Left lung (tissue), 14 donors: ENCODE measurements around the gene CAV1. TPM values are rescaled to one million over a fixed set of nuclear protein-coding genes. Genes with fewer than 3 reads are reported as not detected.

ENCODE experiments used
- ATAC-seq: fragments of 200-7000 bp; cut with Tn5 transposase; one replicate; pipeline ENCODE4 v1.9.1; 2020; ENCODE audit warnings: moderate library complexity
- DNase-seq, 4 donors: peaks; one replicate each; pipeline ENCODE4 v3.0.0-alpha.2; 2013 to 2020
- H3K27ac ChIP-seq, 2 donors: fragments of 200-600 bp; sonication (generic) in 1 of 2; one replicate each; pipeline versions ENCODE4 v1.5.0 to v1.8.0; 2020 to 2021
- H3K27me3 ChIP-seq, 2 donors: fragments of 200-600 bp; sonication (generic) in 1 of 2; one replicate each; pipeline versions ENCODE4 v1.5.0 to v1.8.0; 2020 to 2021
- H3K36me3 ChIP-seq, 2 donors: fragments of 200-600 bp; sonication (generic) in 1 of 2; one replicate each; pipeline versions ENCODE4 v1.5.0 to v1.8.0; 2020 to 2021
- H3K4me1 ChIP-seq, 2 donors: fragments of 200-600 bp; one replicate each; pipeline ENCODE4 v1.8.0; 2021
- H3K4me3 ChIP-seq, 2 donors: fragments of 200-600 bp; sonication (generic) in 1 of 2; one replicate each; pipeline versions ENCODE4 v1.5.0 to v1.8.0; 2020 to 2021; ENCODE audit warnings: mild to moderate bottlenecking in 1 of 2
- H3K9me3 ChIP-seq, 2 donors: fragments of 200-600 bp; sonication (generic) in 1 of 2; one replicate each; pipeline versions ENCODE4 v1.5.0 to v1.8.0; 2020 to 2021
- CTCF ChIP-seq, 2 donors: fragments of 200-600 bp; sonication (generic) in 1 of 2; IDR thresholded peaks; one replicate each; pipeline versions ENCODE4 v1.5.0 to v1.8.0; 2021; ENCODE audit warnings: antibody characterized with exemption in 2 of 2
- intact Hi-C, 2 donors: fragments of 100-400 bp; cut with DNase I; formaldehyde crosslinking; loops; one replicate each; pipeline versions ENCODE4 v1.11.2 to v1.14.2; 2022
- long read RNA-seq, 12 donors: library from polyadenylated mRNA in 2 of 12; unstranded in 2 of 12; transcript quantifications; one replicate each; pipeline ENCODE4 v2.0.0 and lab custom pipeline, GENCODE V29; 2019 to 2026
- polyA plus RNA-seq, 6 donors: library from polyadenylated mRNA; unstranded; fragments of 120-200 nt; gene quantifications; one replicate each; pipeline ENCODE4 v1.2.1, GENCODE V29; 2013; ENCODE audit not compliant: insufficient read length in 6 of 6
- total RNA-seq, 2 donors: library from RNA; stranded (reverse); fragmentation: NEBNext Ultra II Directional; extraction: Animal tissue kit (Norgen Biotek cat#: 25700); gene quantifications; one replicate each; pipeline ENCODE4 v1.2.1, GENCODE V29; 2021
- donor health status: DM: no; HTN: yes; CAD: no.
- donor health status: DM: no; HTN: no; CAD: no.

CAV1 gene
- total RNA-seq = 100 to 1,000 TPM; 377 to 520 TPM
- polyA plus RNA-seq = 100 to 1,000 TPM; 332 to 426 (median 402) TPM
- long read RNA-seq, donor 1, transcript CAV1-202 (2 exons, 2,628 nt) = minor isoform, 72 of 225 reads
- long read RNA-seq, donor 1, transcript CAV1-206 (3 exons, 1,653 nt) = minor isoform, 13 of 225 reads
- long read RNA-seq, donor 1, transcript CAV1-201 (3 exons, 2,704 nt) = major isoform, 136 of 225 reads
- long read RNA-seq, donor 1, partial matches to known transcripts = 0 of 225 reads
- long read RNA-seq, donor 1, other reads (novel, unspliced or antisense) = 0 of 225 reads
- long read RNA-seq, donor 2, transcript CAV1-201 (3 exons, 2,704 nt) = major isoform, 98 of 148 reads
- long read RNA-seq, donor 2, transcript CAV1-202 (2 exons, 2,628 nt) = minor isoform, 42 of 148 reads
- long read RNA-seq, donor 2, partial matches to known transcripts = 0 of 148 reads
- long read RNA-seq, donor 2, other reads (novel, unspliced or antisense) = 0 of 148 reads
- long read RNA-seq, donor 3, transcript CAV1-201 (3 exons, 2,704 nt) = major isoform, 60 of 94 reads
- long read RNA-seq, donor 3, transcript CAV1-202 (2 exons, 2,628 nt) = minor isoform, 28 of 94 reads
- long read RNA-seq, donor 3, partial matches to known transcripts = 0 of 94 reads
- long read RNA-seq, donor 3, other reads (novel, unspliced or antisense) = 0 of 94 reads
- long read RNA-seq, donor 4, transcript CAV1-202 (2 exons, 2,628 nt) = major isoform, 290 of 556 reads
- long read RNA-seq, donor 4, transcript CAV1-203 (3 exons, 845 nt) = minor isoform, 13 of 556 reads
- long read RNA-seq, donor 4, transcript CAV1-201 (3 exons, 2,704 nt) = minor isoform, 113 of 556 reads
- long read RNA-seq, donor 4, transcript CAV1-206 (3 exons, 1,653 nt) = minor isoform, 102 of 556 reads
- long read RNA-seq, donor 4, partial matches to known transcripts = 15 of 556 reads
- long read RNA-seq, donor 4, other reads (novel, unspliced or antisense) = 22 of 556 reads
- long read RNA-seq, donor 5, transcript CAV1-202 (2 exons, 2,628 nt) = minor isoform, 41 of 151 reads
- long read RNA-seq, donor 5, transcript CAV1-206 (3 exons, 1,653 nt) = minor isoform, 11 of 151 reads
- long read RNA-seq, donor 5, transcript CAV1-201 (3 exons, 2,704 nt) = major isoform, 93 of 151 reads
- long read RNA-seq, donor 5, partial matches to known transcripts = 0 of 151 reads
- long read RNA-seq, donor 5, other reads (novel, unspliced or antisense) = 0 of 151 reads
- long read RNA-seq, donor 6, transcript CAV1-202 (2 exons, 2,628 nt) = minor isoform, 30 of 174 reads
- long read RNA-seq, donor 6, transcript CAV1-201 (3 exons, 2,704 nt) = major isoform, 80 of 174 reads
- long read RNA-seq, donor 6, transcript CAV1-206 (3 exons, 1,653 nt) = minor isoform, 11 of 174 reads
- long read RNA-seq, donor 6, partial matches to known transcripts = 46 of 174 reads
- long read RNA-seq, donor 6, other reads (novel, unspliced or antisense) = 0 of 174 reads
- long read RNA-seq, donor 7, transcript CAV1-201 (3 exons, 2,704 nt) = major isoform, 28 of 70 reads
- long read RNA-seq, donor 7, transcript CAV1-202 (2 exons, 2,628 nt) = minor isoform, 19 of 70 reads
- long read RNA-seq, donor 7, partial matches to known transcripts = 16 of 70 reads
- long read RNA-seq, donor 7, other reads (novel, unspliced or antisense) = 0 of 70 reads
- long read RNA-seq, donor 8, transcript CAV1-206 (3 exons, 1,653 nt) = minor isoform, 6 of 128 reads
- long read RNA-seq, donor 8, transcript CAV1-202 (2 exons, 2,628 nt) = minor isoform, 35 of 128 reads
- long read RNA-seq, donor 8, transcript CAV1-201 (3 exons, 2,704 nt) = major isoform, 37 of 128 reads
- long read RNA-seq, donor 8, partial matches to known transcripts = 47 of 128 reads
- long read RNA-seq, donor 8, other reads (novel, unspliced or antisense) = 0 of 128 reads
- long read RNA-seq, donor 9 = 0 reads
- long read RNA-seq, donor 10, transcript CAV1-201 (3 exons, 2,704 nt) = minor isoform, 76 of 281 reads
- long read RNA-seq, donor 10, transcript CAV1-202 (2 exons, 2,628 nt) = major isoform, 169 of 281 reads
- long read RNA-seq, donor 10, transcript CAV1-203 (3 exons, 845 nt) = minor isoform, 8 of 281 reads
- long read RNA-seq, donor 10, transcript CAV1-206 (3 exons, 1,653 nt) = minor isoform, 19 of 281 reads
- long read RNA-seq, donor 10, partial matches to known transcripts = 1 of 281 reads
- long read RNA-seq, donor 10, other reads (novel, unspliced or antisense) = 7 of 281 reads
- long read RNA-seq, donor 11, partial matches to known transcripts = 0 of 6 reads
- long read RNA-seq, donor 11, other reads (novel, unspliced or antisense) = 0 of 6 reads
- long read RNA-seq, donor 12, transcript CAV1-202 (2 exons, 2,628 nt) = minor isoform, 33 of 122 reads
- long read RNA-seq, donor 12, transcript CAV1-206 (3 exons, 1,653 nt) = minor isoform, 5 of 122 reads
- long read RNA-seq, donor 12, transcript CAV1-201 (3 exons, 2,704 nt) = major isoform, 62 of 122 reads
- long read RNA-seq, donor 12, partial matches to known transcripts = 20 of 122 reads
- long read RNA-seq, donor 12, other reads (novel, unspliced or antisense) = 0 of 122 reads

GRCh38 chr7:116524609-116525297, at the start of gene CAV1:
TSS of gene CAV1 (plus strand) at chr7:116525036. CDS start at chr7:116525063, 27 bp downstream.
- TF ChIP-seq CTCF (IDR thresholded peaks at IDR 0.05) = peak in 1 of 2 donors; percentile 20
- peaks cover 14 to 50% of the 10 kb centered on the region in 2 donors for H3K4me1 ChIP-seq
- H3K27me3 ChIP-seq = peaks cover 0 to 45% of the 10 kb centered on the region in 2 donors
- DNase-seq = peak; percentile 76 to 88 (median 83)
- no peaks in the 10 kb centered on the region for H3K36me3 ChIP-seq
- ATAC-seq = peak; percentile 59
- peak within 1 kb of the TSS; percentile 90 to 94 for H3K27ac ChIP-seq
- intact Hi-C loops = loop anchor here in 1 of 2 donors (10.0 kb wide), 1 partner anchor 270 kb away; no protein-coding TSS in a partner anchor
- H3K9me3 ChIP-seq = no peaks in the 10 kb centered on the region
- H3K4me3 ChIP-seq = peak within 1 kb of the TSS; percentile 51 to 57

GRCh38 chr7:116477625-116478024, 47.2 kb upstream of the CAV1 start:
- ATAC-seq (no peak), DNase-seq (no peak)
- intact Hi-C loops = no loop called here

GRCh38 chr7:116478834-116479233, 46.0 kb upstream of the CAV1 start:
- Histone ChIP-seq H3K27ac (no peak overlapping the region), H3K4me1 (no peaks in the 10 kb centered on the region), H3K4me3 (no peak overlapping the region), H3K9me3 (no peaks in the 10 kb centered on the region), H3K36me3 (no peaks in the 10 kb centered on the region), H3K27me3 (no peaks in the 10 kb centered on the region)
- no peak for TF ChIP-seq CTCF (IDR thresholded peaks at IDR 0.05)
- DNase-seq (no peak), ATAC-seq (no peak)
- intact Hi-C loops = no loop called here

More at GRCh38 chr7:116477625-116478024, 47.2 kb upstream of the CAV1 start:
- Histone ChIP-seq H3K4me1 (no peaks in the 10 kb centered on the region), H3K27ac (no peak overlapping the region), H3K36me3 (no peaks in the 10 kb centered on the region), H3K9me3 (no peaks in the 10 kb centered on the region), H3K27me3 (no peaks in the 10 kb centered on the region), H3K4me3 (no peak overlapping the region)
- TF ChIP-seq CTCF (IDR thresholded peaks at IDR 0.05) = no peak
